HG02938 (cell line): Measurements from ENCODE around the gene FGF6.
"Not testable (repeated sequence)": the region's sequence is repeated elsewhere in the genome, so short reads cannot be mapped to it uniquely, and the experiment has no call there.

Experiments used
- ATAC-seq: cut with Tn5 transposase; IDR thresholded peaks from one replicate; pipeline ENCODE4 v1.9.1; 2021; ENCODE audit warnings: mild to moderate bottlenecking, moderate library complexity; ENCODE audit not compliant: unreplicated experiment

The FGF6 gene

DNA sequence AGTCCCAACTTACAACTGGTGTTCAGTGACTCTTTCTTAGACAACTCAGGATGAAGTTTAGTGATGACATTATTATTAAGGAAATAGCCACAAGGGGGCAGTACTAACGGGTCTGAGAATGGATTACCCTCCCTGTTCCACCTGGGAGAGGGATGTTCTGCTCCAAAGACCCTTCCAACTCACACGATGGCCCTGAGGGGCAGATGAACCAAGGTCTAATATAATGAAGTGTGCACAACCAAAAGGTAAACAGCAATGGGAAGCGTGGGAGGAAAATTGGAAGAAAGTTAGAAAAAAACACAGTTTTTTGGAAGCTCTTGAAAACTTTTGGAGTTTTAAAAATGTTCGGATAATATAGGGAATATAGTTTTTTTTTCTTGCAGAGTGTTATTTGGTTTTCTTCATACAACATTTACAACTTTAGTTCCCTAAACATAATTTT, 24.0 kb downstream of the FGF6 start:
- ATAC-seq, result no peak

DNA sequence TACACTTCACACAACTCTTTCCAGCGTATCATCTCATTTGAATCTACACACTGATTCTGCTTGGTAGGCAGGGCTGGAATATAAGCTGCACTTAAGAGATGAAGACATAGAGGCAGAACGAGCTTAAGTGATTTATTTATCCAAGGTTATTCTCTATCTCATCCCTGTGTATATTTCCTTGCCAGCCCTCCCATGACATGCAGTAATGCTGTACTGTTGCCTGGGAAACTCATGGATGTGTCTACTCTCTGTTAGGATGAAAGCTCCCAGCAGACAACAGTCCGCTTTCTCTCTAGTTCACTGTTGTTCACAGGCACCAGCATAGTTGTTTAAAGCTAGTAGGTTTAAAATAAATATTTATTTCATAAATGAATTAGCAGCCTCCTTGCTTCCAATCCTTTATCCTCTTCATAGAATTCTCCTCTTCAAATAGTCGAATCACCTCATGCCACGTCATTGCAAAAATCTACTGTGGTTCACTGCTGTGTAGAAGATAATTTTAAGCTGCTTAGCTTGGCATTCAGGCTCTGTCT, 25.4 kb downstream of the FGF6 start:
- no peak for ATAC-seq

DNA sequence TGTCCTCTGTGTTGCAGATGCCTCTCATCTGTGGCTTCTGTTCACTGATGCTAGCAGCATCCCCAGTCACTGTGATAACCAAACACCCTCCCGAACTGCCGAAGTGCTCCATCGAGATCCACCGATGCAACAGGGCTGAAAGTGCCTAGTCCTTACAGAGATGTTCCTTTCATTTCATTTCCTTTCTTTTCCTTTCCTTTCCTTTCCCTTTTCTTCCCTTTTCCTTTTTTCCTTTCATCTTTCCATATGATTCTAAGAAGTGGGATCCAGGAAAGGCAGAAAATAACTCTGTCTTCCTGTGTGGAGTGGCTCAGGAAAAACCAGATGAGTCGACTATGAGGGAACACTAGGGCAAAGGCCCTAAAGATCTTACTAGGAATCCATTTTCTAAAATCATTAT, 26.7 kb downstream of the FGF6 start:
- no peak for ATAC-seq

DNA sequence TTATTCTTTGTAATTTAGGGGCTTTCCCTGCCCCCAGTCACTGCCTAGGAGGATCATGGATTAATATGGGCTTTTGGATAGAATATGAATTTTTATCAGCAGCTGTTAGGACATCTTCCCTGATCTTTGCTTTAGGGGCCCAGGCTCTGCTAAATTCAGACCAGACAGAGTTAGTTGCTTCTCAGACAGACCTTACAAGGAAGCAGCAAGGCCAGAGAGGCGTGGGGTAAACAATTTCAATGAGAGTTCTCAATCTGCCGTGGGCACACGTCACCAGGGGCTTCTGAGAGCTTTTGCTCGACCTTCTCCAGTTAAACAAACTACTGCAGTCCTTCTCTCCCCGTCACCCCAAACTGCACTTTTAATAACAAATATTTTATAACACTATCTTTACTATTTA, 27.7 kb downstream of the FGF6 start:
- ATAC-seq, result no peak

DNA sequence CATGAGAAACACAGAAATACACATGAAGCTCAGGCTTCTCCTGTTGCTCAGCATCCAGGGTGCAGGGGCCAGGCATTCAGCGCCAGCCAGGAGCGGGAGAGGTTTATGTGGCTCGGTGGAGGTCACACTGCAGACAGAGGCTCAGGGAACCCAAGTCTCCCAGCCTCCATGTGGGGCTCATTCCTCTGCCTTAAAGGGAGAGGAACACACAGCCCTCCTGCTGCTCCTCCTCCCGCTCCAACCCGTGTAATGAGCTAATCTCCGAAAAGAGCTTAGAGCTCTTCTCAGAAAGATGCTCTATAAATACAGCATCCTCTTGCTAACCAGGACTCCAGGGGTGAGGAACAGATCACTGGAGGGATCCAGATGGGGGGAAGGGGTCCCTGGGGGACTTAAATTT, 28.2 kb downstream of the FGF6 start:
- no peak for ATAC-seq

DNA sequence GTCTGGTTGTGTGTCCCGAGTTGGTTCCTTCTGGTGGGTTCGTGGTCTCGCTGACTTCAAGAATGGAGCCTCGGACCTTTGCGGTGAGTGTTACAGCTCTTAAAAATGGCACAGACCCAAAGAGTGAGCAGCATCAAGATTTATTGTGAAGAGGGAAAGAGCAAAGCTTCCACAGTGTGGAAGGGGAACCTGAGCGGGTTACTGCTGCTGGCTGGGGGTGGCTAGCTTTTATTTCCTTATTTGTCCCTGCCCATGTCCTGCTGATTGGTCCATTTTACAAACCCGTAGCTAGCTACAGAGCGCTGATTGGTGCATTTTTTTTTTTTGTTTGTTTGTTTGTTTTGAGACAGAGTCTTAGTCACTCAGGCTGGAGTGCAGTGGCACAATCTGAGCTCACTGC, 29.3 kb downstream of the FGF6 start:
- no peak for ATAC-seq

DNA sequence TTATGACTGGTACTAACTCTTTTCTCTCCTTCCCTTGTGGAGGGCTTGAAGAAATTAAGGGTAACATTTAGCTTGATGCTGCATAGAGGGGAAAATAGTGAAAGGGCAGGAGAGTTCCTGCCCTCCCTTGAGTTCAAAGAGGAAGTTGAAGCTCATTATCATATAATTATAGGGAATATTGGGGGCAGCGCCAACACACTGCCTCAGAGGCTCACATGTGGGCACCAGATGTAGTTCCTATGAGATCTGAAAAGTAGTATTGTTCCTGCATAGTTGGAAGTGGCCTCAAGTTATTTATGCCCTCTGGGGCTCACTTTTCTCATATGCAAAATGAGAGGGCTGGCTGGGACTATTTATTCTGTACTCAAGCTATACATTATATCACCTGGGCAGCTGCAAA, 33.1 kb downstream of the FGF6 start:
- no peak for ATAC-seq

DNA sequence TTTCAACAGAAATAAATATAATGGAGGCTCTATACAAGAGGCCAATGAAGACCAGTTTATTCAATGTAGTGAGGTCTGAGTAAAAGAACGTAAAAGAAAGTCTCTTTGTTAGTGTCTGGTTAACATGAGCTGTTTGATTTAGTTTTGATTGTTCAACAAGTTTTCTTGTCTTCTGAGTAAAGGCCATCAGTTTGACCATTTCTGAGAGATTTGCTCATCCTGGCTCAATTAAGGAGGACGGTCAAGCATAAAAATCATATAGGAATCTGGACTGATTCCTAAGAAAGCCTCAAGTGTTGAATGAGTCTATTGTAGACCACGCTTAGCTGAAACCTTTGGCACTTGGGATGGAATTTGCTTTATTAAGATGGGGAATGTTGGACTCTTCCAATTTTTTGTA, 33.6 kb downstream of the FGF6 start:
- no peak for ATAC-seq

DNA sequence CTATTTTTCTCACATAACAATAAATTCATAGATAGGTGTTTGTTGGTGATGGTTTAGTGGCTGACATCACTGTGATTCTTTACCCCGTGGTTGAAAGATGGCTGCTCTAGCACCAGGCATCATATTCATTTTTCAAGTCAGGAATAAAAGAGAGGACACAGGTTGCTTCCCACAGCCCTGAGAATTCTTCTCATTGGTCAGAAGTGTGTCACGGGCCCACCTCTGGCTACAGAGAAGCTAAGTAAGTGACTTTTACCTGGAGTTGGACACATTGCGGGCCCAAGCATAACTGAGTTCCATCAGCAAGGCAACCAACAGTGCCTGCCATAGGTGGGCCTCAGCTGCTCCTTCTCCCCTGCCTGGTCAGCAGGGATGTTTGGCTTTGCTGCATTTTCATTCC, 38.5 kb downstream of the FGF6 start:
- ATAC-seq, result no peak

DNA sequence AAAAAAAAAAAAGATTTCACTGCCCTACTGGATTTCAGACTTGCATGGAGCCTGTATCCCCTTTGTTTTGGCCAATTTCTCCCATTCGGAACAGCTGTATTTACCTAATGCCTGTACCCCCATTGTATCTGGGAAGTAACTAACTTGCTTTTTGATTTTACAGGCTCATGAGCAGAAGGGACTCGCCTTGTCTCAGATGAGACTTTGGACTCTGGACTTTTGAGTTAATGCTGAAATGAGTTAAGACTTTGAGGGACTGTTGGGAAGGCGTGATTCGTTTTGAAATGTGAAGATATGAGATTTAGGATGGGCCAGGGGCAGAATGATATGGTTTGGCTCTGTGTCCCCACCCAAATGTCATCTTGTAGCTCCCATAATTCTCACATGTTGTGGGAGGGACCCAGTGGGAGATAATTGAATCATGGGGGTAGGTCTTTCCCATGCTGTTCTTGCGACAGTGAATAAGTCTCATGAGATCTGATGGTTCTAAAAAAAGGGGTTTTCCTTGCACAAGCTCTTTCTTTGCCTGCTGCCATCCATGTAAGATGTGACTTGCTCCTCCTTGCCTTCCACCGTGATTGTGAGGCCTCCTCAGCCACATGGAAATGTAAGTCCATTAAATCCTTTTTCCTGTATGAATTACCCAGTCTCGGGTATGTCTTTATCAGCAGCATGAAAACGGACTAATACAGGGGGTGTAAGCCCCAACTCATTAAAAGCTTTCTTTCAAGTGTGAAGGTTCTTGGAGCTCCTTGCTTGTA, 40.6 kb downstream of the FGF6 start:
- ATAC-seq, result not testable (repeated sequence)

DNA sequence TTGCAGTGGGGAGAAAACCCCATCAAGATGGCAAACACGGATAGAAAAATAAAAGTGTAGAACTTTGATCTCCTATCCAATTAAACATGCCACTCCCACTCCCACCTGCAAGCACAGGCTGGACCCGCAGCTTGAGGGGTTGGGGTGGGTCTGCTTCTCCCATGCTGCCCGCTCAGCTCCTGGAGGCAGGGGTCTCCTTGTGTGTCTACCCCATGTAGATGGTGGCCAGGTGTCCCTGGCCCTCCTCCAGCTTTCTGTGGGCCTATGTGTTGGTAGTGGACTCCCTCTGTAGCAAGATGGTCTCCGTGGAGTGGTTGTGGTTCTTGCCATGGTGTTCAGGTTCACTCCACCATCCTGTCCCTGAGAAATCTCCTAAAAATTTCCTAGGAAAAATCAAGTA, 42.6 kb downstream of the FGF6 start:
- ATAC-seq, result no peak

DNA sequence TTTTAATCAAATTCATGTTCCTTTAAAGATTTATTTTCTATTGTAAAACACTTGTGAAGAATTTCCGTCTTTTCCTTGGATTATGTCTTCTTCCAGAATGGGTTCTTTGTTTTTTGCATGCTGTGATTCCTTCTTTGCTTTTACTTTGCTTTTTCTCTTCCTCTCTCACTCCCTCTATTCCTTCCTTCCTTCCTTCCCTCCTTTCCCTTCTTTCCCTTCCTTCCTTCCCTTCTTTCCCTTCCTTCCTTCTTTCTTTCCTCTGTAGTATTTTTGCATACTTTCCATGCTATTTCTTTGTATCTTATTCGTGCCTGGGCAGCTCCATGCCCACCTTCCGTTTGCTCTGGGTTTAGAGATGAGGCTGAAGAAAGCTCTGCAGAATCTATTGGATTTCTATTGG, 44.5 kb downstream of the FGF6 start:
- ATAC-seq, result no peak

DNA sequence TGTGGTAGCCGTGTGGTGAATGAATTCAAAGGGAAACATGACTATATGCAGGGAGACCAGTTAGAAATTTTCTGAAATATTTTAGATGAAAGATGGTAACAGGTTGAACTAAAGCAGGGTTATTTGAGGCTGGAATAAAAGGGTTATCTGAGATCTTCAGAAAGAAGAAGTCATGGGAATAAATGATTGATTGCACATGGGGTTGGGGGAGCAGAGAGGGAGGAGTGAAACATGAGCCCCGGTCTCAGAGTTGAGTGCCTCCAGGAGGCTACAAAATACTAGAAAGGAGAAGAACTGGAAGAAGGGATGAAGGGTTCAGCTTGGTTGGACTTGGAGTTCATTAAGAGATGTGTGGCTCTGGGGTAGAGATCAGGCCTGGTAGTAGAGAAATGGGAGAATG, 49.8 kb downstream of the FGF6 start:
- ATAC-seq, result no peak

DNA sequence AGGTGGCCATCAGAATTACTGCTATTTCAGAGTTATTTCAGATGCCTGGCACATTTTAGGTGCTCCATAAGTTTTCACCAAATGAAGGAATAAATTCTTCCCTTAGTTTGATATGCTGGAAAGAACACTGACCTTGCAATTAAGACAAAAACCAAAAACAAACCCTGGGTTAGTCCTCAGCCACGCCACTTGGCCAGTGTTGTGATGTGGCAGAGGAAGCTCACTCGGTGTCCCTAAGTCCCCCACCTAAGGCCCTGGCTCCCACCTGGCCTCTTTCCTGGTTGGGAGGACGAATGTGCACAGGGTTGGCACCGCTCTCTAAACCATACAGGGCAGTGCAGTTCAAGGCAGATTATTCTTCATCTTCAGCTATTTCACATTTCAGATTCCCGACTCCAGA, 52.4 kb downstream of the FGF6 start:
- ATAC-seq, result no peak

DNA sequence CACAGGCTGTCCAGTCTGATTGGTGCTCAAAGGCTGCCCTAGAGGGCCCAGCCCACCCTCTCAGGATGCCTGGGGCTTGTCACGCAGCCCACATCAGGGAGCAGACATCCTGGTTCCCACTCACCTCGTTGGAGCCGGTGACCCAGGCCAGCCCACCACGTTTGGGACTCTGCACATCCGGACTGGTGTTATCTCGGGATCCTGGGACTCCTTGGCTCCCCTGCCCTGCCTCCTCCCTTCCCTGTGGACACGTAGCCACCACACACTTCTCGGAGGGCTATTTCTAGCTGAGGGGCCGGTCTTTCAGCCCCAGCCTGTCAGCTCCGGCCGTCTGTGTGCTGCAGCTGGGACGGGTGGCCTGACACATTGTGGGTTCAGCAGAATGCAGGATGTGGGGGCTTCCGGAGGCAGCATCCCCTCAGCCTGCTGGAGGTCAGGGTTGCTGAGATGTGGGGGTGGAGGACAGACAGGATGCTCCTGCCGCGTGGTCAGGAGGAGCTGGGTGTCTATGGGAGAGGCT, 53.3 kb downstream of the FGF6 start:
- no peak for ATAC-seq

DNA sequence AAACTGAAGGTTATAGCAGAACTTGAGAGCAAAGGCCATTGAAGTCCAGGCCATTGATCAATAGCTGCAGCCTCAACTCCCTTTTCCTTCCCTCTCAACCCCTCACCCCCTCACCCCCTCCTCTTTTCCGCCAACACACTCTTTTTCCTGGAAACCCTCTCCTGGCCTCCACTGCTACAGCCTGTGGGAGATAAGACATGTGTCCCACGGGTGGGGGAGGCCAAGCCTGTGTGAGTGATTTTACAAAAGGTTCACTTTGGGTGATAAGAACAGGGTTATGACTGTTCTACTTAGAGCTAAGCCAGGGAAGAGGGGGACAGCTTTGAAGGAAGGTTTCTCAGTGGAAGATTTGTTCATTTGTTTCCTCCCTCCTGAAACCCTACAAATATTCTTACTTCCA, 57.0 kb downstream of the FGF6 start:
- ATAC-seq, result no peak

DNA sequence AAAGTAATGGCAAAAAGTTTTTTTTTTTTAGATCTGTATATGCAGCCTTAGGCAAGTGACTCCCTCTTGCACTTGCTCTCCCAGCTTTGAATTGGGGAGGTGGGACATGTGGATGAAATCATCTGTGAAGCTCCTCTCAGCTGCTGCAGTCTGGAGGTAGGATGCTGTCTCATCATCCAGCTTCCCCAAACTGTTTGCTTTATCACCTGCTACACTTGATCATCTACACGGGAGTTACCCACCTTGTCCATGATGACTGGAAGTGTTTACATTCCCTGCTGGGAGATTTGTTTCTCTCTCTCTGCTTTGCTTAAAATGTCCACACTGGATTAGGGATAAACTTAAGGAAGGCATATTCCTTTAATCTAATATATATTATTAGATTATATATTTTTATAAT, 57.6 kb downstream of the FGF6 start:
- ATAC-seq, result no peak

DNA sequence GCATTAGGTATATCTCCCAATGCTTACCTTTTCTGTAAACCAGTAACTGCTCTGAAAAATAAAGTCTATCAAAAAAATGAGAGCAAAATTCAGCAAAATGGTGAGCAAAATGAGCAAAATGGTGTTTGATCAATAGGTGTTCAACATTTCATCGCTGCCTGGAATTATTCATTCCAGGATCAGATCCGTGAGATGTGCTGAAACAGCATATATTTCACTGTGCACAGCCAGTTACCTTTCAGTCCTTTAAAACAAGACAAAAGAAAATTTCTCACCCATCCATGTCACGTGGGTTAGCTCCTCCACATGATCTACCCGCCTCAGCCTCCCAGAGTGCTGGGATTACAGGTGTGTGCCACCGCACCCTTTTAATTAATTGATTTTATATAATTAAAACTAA, 58.0 kb downstream of the FGF6 start:
- ATAC-seq, result no peak

DNA sequence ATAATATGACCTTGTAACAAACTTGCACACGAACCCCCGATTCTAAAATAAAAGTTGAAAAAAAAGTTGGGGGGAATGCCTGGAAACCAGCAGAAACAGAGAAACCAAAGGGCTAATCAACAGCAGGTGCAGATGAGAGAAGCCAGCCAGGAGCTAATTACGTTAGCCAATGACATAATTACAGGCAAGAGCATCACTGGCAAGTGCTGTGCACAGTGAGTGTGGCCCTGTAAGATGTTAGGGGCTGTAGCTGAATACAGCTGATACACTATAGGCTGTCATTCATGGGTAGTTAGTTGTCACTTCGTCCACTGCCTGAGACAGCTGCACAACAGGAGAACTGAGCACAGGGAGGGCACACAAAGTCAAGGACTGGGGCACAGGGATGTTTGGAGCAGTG, 58.8 kb downstream of the FGF6 start:
- ATAC-seq, result no peak
